Testis (tissue), 3 donors: Measurements from ENCODE around the gene LY6G5B. TPM values are rescaled to one million over a fixed set of nuclear protein-coding genes. Genes with fewer than 3 reads are reported as not detected.

Source experiments
- DNase-seq: peaks from one replicate; pipeline ENCODE4 v3.0.0-alpha.2; 2019
- H3K27ac ChIP-seq, 2 donors: fragments of 200-600 bp; sonication (generic); one replicate each; pipeline ENCODE4 v1.5.1; 2019
- H3K27me3 ChIP-seq: fragments of 200-600 bp; sonication (generic); one replicate; pipeline ENCODE4 v1.5.1; 2019
- H3K36me3 ChIP-seq: fragments of 200-600 bp; sonication (generic); one replicate; pipeline ENCODE4 v1.5.1; 2017; ENCODE audit warnings: low read depth; ENCODE audit errors: missing control alignments
- H3K4me1 ChIP-seq: fragments of 200-600 bp; sonication (generic); one replicate; pipeline ENCODE4 v1.5.1; 2019
- H3K4me3 ChIP-seq, 2 donors: fragments of 200-600 bp; sonication (generic); one replicate each; pipeline ENCODE4 v1.5.1; 2017 to 2019
- H3K9me3 ChIP-seq: fragments of 200-600 bp; sonication (generic); one replicate; pipeline ENCODE4 v1.5.1; 2017
- POLR2A ChIP-seq: fragments of 450-650 bp; IDR thresholded peaks from one replicate; pipeline ENCODE4 v1.6.1; 2017; ENCODE audit warnings: antibody characterized with exemption, mild to moderate bottlenecking, moderate library complexity
- WGBS, 2 donors: methylation state at CpG; one replicate each; pipeline ENCODE4 v1.1.5; 2018; 5-methylcytosine and 5-hydroxymethylcytosine counted together
- intact Hi-C: fragments of 100-400 bp; cut with DNase I; formaldehyde crosslinking; loops from one replicate; pipeline ENCODE4 v1.15.1; 2023; ENCODE audit warnings: low total_unique reads
- polyA plus RNA-seq: library from polyadenylated mRNA; stranded (reverse); fragments of 350-450 nt; fragmentation: Illumina TruSeq; extraction: RNeasy Lipid Tissue Mini Kit (QIAGEN cat#74804); gene quantifications from one replicate; pipeline ENCODE4 v1.2.3, GENCODE V29; 2014; ENCODE audit warnings: low read depth, low replicate concordance; ENCODE audit not compliant: insufficient read depth
- total RNA-seq, 2 donors: library from RNA; depleted of rRNA; stranded (reverse); fragments of >200 nt; gene quantifications; one replicate each; pipeline ENCODE4 v1.2.3, GENCODE V29; 2016
- TF ChIP-seq, protein P1 (sequence below), 3 experiments: fragments of 450-650 bp in 2 of 3; fragments of 200-600 bp in 1 of 3; sonication (generic) in 1 of 3; IDR thresholded peaks; one replicate each; pipeline ENCODE4 v1.5.1; 2016 to 2019; ENCODE audit warnings: antibody characterized with exemption in 3 of 3, mild to moderate bottlenecking in 2 of 3, moderate library complexity in 1 of 3

Gene LY6G5B
- total and polyA plus RNA-seq, 3 donors from 2014 or later, result 14.0 to 16.3 (median 15.9) TPM

DNA sequence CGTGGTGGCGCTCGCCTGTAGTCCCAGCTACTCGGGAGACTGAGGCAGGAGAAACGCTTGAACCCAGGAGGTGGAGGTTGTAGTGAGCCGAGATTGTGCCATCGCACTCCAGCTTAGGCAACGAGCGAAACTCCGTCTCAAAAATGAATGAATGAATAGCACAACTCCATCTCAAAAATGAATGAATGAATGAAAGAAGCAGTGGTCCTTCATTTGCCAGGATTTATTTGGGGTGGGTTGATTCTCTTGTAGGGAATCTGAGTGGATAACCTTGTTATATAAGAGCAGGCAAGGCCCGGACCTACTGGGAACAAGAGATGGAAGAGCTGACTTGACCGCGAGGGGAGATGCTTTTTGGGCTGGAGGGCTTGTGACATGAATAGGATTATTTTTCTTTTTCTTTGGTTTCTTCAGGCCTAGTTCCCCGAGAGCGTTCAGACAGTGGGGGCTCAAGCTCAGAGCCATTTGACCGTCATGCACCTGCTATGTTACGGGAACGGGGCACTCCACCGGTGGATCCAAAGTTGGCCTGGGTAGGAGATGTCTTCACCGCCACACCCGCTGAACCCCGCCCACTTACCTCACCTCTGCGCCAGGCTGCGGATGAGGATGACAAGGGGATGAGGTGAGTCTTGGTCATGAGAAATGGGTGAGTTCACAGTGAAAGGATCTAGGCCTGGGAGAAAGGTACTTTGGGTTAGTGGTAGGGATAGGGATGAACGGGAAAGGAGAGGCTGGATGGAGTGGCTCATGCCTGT, 39.4 kb upstream of the LY6G5B start:
- WGBS, 2 donors, result 90% methylated on average over 23 to 25 of the region's 25 CpGs

DNA sequence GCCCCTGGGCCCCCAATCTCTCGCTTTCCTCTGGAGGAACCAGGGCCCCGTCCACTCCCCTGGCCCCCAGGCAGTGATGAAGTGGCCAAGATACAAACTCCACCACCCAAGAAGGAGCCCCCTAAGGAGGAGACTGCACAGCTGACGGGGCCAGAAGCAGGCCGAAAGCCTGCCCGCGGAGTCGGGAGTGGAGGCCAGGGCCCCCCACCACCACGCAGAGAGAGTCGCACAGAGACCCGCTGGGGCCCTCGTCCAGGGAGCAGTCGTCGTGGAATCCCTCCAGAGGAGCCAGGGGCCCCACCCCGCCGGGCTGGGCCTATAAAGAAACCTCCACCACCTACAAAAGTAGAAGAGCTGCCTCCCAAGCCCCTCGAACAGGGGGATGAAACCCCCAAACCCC, 38.6 kb upstream of the LY6G5B start:
- Histone ChIP-seq H3K27me3 (no peaks in the 10 kb centered on the region), H3K4me1 (peaks cover 4% of the 10 kb centered on the region), H3K4me3 (no peak overlapping the region), H3K36me3 (peaks cover 3% of the 10 kb centered on the region), H3K27ac (no peak overlapping the region), H3K9me3 (no peaks in the 10 kb centered on the region)
- WGBS, 2 donors, result 75 to 91% methylated on average over 2 to 16 of the region's 16 CpGs
- no peak for DNase-seq
- TF ChIP-seq, protein P1, sequence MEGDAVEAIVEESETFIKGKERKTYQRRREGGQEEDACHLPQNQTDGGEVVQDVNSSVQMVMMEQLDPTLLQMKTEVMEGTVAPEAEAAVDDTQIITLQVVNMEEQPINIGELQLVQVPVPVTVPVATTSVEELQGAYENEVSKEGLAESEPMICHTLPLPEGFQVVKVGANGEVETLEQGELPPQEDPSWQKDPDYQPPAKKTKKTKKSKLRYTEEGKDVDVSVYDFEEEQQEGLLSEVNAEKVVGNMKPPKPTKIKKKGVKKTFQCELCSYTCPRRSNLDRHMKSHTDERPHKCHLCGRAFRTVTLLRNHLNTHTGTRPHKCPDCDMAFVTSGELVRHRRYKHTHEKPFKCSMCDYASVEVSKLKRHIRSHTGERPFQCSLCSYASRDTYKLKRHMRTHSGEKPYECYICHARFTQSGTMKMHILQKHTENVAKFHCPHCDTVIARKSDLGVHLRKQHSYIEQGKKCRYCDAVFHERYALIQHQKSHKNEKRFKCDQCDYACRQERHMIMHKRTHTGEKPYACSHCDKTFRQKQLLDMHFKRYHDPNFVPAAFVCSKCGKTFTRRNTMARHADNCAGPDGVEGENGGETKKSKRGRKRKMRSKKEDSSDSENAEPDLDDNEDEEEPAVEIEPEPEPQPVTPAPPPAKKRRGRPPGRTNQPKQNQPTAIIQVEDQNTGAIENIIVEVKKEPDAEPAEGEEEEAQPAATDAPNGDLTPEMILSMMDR (IDR thresholded peaks at IDR 0.05), result no peak
- TF ChIP-seq POLR2A, result no peak
- intact Hi-C loops, result no loop called here

More for the DNA sequence above, 39.4 kb upstream of the LY6G5B start:
- Histone ChIP-seq H3K27me3 (no peaks in the 10 kb centered on the region), H3K4me3 (no peak overlapping the region), H3K9me3 (no peaks in the 10 kb centered on the region), H3K27ac (no peak overlapping the region), H3K36me3 (peaks cover 3% of the 10 kb centered on the region), H3K4me1 (peaks cover 4% of the 10 kb centered on the region)
- intact Hi-C loops, result no loop called here
- TF ChIP-seq, protein P1 (IDR thresholded peaks at IDR 0.05), result no peak
- no peak for TF ChIP-seq POLR2A
- no peak for DNase-seq

DNA sequence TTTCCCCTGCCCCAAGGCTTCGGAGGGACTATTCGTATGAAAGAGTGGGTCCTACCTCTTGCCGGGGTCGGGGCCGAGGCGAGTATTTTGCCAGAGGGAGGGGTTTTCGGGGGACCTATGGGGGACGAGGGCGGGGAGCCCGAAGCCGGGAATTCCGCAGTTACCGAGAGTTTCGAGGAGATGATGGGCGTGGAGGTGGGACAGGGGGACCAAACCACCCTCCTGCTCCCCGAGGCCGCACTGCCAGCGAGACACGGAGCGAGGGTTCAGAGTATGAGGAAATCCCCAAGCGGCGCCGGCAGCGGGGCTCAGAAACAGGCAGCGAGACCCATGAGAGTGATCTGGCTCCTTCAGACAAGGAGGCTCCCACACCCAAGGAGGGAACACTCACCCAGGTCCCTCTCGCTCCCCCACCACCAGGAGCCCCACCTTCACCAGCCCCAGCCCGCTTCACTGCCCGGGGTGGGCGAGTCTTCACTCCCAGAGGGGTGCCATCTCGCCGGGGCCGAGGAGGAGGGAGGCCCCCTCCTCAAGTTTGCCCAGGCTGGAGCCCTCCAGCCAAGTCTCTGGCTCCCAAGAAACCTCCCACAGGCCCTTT, 38.0 kb upstream of the LY6G5B start:
- H3K36me3 ChIP-seq, result peaks cover 3% of the 10 kb centered on the region
- no peaks in the 10 kb centered on the region for H3K27me3 ChIP-seq
- H3K4me1 ChIP-seq, result peaks cover 4% of the 10 kb centered on the region
- H3K9me3 ChIP-seq, result no peaks in the 10 kb centered on the region
- no peak for DNase-seq
- WGBS, 2 donors, result 83 to 84% methylated on average over 16 to 31 of the region's 32 CpGs
- intact Hi-C loops, result no loop called here
- no peak overlapping the region for H3K27ac ChIP-seq
- H3K4me3 ChIP-seq, result no peak overlapping the region
- no peak for TF ChIP-seq POLR2A
- TF ChIP-seq, protein P1 (IDR thresholded peaks at IDR 0.05), result no peak

DNA sequence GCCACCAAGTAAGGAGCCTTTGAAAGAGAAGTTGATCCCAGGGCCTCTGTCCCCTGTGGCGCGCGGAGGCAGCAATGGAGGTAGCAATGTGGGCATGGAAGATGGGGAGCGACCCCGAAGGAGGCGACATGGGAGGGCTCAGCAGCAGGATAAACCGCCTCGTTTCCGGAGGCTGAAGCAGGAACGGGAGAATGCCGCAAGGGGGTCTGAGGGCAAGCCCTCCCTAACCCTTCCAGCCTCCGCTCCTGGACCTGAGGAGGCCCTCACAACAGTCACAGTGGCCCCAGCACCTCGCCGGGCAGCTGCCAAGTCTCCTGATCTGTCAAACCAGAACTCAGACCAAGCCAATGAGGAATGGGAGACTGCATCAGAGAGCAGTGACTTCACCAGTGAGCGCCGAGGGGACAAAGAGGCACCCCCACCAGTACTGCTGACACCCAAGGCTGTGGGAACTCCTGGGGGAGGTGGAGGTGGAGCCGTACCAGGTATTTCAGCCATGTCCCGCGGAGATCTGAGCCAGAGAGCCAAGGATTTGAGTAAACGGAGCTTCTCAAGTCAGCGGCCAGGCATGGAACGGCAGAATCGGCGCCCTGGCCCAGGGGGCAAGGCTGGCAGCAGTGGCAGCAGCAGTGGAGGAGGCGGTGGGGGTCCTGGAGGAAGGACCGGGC, 37.4 kb upstream of the LY6G5B start:
- Histone ChIP-seq H3K27me3 (no peaks in the 10 kb centered on the region), H3K4me3 (no peak overlapping the region), H3K27ac (peak overlapping the region in 1 of 2 donors; percentile 25), H3K9me3 (no peaks in the 10 kb centered on the region), H3K36me3 (peaks cover 3% of the 10 kb centered on the region), H3K4me1 (peaks cover 4% of the 10 kb centered on the region)
- no peak for DNase-seq
- 82 to 91% methylated on average over 19 to 26 of the region's 26 CpGs for WGBS, 2 donors
- TF ChIP-seq, protein P1 (IDR thresholded peaks at IDR 0.05), result no peak
- TF ChIP-seq POLR2A, result no peak
- intact Hi-C loops, result no loop called here
